ENCODE data around the gene GFRA4.
"Not testable (repeated sequence)": the region's sequence is repeated elsewhere in the genome, so short reads cannot be mapped to it uniquely, and the experiment has no call there.

GFRA4 gene

GRCh38 chr20:3615171-3615840 is 47.9 kb downstream of the GFRA4 start:
- DNase-seq (ENCODE audit: low spot score) = not testable (repeated sequence)

- DNase-seq (ENCODE audit: low spot score) = no peak
Observed at GRCh38 chr20:3614466-3614865, 48.7 kb downstream of the GFRA4 start.

DNA sequence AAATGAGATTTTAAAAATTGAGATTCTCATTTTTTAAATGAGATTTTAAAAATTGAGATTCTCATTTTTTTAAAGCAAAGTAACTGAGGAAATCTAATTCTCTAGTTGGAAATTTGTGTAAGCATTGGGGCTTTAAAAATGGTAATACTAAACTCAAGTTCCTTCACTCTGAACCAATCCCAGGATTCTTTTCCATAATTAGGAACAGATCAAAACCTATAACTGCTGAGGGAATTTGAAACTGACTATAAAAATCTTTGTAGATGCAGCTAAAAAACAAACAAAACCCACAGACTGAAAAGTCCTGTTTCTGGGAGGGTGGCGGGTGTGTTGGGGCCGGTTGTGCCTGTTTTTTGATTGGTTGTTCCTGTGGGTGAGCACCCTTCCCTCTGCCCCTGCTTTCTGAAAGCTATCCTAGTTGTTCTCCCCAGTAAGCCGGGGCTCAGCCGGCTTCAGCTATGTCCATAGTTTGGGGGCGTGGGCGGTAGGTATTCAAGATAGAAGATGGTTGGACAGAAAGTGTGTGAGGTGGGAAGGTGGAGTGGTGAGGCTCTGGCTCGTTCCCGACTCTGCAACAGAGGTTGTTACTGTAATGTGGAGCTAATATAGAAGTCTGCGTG is 49.3 kb downstream of the GFRA4 start:
- DNase-seq (ENCODE audit: low spot score) = peak; percentile 71

DNA sequence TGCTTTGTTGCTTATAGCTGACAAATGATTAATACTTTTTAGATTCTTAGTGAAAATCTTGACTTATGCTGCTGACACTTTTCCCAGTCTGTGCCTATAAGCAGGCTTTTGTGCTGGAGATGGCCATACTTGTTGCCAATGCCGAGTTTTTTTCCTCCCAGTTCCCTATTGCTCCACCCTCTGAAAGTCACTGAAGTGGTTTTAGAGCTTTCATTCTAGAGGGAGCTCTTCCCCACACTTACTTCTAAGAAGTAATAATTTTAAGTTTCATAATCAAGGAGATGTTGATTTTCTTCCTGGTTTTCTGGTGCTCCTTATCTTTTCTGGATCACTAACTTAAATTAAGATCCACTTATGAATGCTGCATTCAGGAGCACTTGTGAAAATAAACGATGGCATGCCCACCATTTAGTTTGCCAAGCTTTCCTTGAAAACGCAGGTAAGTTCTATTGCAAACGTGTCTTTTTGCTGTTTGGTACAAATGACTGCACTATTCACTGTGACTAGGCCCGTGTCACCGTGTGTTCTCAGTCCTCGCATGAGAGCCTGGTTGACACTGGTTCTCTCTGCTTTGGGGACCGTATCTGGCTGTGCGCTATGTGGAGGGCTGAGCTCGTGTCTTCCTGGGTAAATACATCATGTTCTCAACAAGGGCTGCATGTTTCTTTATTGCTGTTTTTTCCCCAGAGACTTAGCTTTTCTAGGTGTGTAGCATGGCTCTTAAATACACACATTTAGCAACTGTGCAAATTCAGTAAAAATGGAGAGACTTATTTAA is 50.2 kb downstream of the GFRA4 start:
- peak; percentile 31 for DNase-seq (ENCODE audit: low spot score)

DNA sequence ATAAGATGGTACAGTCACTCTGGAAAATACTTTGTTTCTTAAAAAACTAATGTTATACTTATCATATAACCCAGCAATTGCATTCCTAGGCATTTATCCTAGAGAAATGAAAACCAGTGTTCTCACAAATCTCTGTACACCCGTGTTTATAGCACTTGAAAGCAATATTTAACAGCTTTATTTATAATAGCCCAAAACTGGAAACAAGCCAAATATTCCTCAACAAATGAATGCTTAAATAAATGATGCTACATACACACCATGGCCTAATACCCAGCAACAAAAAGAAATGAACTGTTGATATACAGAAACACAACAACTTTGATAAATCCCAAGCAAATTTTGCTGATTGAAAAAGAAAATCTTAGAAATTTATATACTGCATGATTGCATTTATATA is 51.3 kb downstream of the GFRA4 start:
- no peak for DNase-seq (ENCODE audit: low spot score)

Data from GM03348 (cell line).